Measurements from ENCODE around the gene EP300.

- TF ChIP-seq CTCF (IDR thresholded peaks at IDR 0.05) (no peak), POLR2A (IDR thresholded peaks at IDR 0.05) (no peak)
Measured at GRCh38 chr22:41178425-41178975, 86.1 kb downstream of the EP300 start.
